Measurements from ENCODE around the gene DYSF.

DNA sequence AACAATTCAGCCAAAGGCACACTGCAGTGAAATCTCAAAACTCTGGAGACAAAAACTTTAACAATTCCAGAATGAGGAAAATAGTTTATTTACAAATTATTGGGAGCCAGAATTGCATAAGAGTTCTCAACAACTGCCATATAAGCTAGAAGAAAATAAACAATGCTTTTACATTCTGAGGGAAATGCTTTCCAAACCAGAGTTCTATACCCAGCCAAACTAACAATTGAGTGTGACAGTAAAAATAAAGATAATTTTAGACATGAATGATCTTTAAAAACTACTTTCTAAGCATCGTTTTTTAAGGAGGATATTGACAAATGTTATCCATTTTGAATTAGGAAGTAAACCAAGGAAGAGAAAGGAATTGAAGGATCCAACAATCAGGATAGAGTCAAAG lies 271.4 kb downstream of the DYSF start:
- TF ChIP-seq, protein P1, sequence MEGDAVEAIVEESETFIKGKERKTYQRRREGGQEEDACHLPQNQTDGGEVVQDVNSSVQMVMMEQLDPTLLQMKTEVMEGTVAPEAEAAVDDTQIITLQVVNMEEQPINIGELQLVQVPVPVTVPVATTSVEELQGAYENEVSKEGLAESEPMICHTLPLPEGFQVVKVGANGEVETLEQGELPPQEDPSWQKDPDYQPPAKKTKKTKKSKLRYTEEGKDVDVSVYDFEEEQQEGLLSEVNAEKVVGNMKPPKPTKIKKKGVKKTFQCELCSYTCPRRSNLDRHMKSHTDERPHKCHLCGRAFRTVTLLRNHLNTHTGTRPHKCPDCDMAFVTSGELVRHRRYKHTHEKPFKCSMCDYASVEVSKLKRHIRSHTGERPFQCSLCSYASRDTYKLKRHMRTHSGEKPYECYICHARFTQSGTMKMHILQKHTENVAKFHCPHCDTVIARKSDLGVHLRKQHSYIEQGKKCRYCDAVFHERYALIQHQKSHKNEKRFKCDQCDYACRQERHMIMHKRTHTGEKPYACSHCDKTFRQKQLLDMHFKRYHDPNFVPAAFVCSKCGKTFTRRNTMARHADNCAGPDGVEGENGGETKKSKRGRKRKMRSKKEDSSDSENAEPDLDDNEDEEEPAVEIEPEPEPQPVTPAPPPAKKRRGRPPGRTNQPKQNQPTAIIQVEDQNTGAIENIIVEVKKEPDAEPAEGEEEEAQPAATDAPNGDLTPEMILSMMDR (IDR thresholded peaks at IDR 0.05), result no peak
- TF ChIP-seq POLR2A (IDR thresholded peaks at IDR 0.05), result no peak

Measured in lower leg skin (tissue), 3 donors.